H1 (cell line): ENCODE measurements around the gene CD34. TPM values are rescaled to one million over a fixed set of nuclear protein-coding genes. Genes with fewer than 3 reads are reported as not detected.

Experiments used
- CTCF ChIA-PET: fragments of 300-600 bp; sonication (Branson Sonifier 250); formaldehyde crosslinking; loops from one replicate; lab custom pipeline; 2021; ENCODE audit not compliant: partially characterized antibody; lab: Charles Lee
- POLR2A ChIA-PET: fragments of 300-600 bp; sonication (Branson Sonifier 250); formaldehyde crosslinking; loops from one replicate; lab custom pipeline; 2021; ENCODE audit warnings: inconsistent platforms; ENCODE audit not compliant: partially characterized antibody; lab: Charles Lee
- DNase-seq, 2 experiments: peaks; one replicate each; pipeline versions ENCODE4 v3.0.0 to v3.0.0-alpha.2; 2010 to 2022; ENCODE audit warnings: low spot score in 2 of 2, low read depth in 1 of 2, mixed read lengths in 1 of 2
- FAIRE-seq: peaks from 2 replicates; lab custom pipeline; 2011; peaks lifted over from hg19 to GRCh38; lab: Jason Lieb, UNC
- H2AFZ ChIP-seq: 2 replicates; pipeline ENCODE4 v1.8.1; 2012; ENCODE audit warnings: low read length, inconsistent platforms
- H2AK5ac ChIP-seq: 2 replicates; pipeline ENCODE4 v1.6.1; 2013; ENCODE audit warnings: low read depth, low read length
- H2BK120ac ChIP-seq: replicated peaks from 2 replicates; pipeline ENCODE3; 2013; ENCODE audit warnings: low read depth, low read length, inconsistent platforms
- H2BK12ac ChIP-seq: 2 replicates; pipeline ENCODE4 v1.6.1; 2013; ENCODE audit warnings: low read depth, low read length
- H2BK15ac ChIP-seq: 2 replicates; pipeline ENCODE4 v1.6.1; 2013; ENCODE audit warnings: low read length
- H2BK20ac ChIP-seq: 2 replicates; pipeline ENCODE4 v1.6.1; 2013; ENCODE audit warnings: low read length
- H2BK5ac ChIP-seq: 2 replicates; pipeline ENCODE4 v1.6.1; 2013; ENCODE audit warnings: low read depth, low read length
- H3K14ac ChIP-seq: 2 replicates; pipeline ENCODE4 v1.6.1; 2013; ENCODE audit warnings: inconsistent platforms; ENCODE audit not compliant: insufficient read length
- H3K18ac ChIP-seq: 2 replicates; pipeline ENCODE4 v1.6.1; 2013; ENCODE audit warnings: low read length; ENCODE audit errors: extremely low read depth
- H3K23ac ChIP-seq: 2 replicates; pipeline ENCODE4 v1.6.1; 2013; ENCODE audit warnings: inconsistent platforms; ENCODE audit not compliant: insufficient read length
- H3K23me2 ChIP-seq: 2 replicates; pipeline ENCODE4 v1.6.1; 2013; ENCODE audit warnings: low read depth, low read length
- H3K27ac ChIP-seq: 2 replicates; pipeline ENCODE4 v1.6.1; 2011; ENCODE audit warnings: low read depth, low read length, inconsistent platforms
- H3K27me3 ChIP-seq, 4 experiments: replicated peaks in 1 of 4; 1 replicate in 1 of 4; 2 replicates in 3 of 4; pipeline versions ENCODE4 v1.6.1 to v1.8.1; 2011 to 2013; ENCODE audit warnings: low read length in 3 of 4, mild to moderate bottlenecking in 3 of 4, inconsistent platforms in 2 of 4, mixed read lengths in 2 of 4, moderate library complexity in 1 of 4; ENCODE audit not compliant: control insufficient read depth in 3 of 4, insufficient read depth in 3 of 4; ENCODE audit errors: extremely low read depth in 1 of 4
- H3K36me3 ChIP-seq, 4 experiments: 2 replicates each; pipeline versions ENCODE4 v1.6.1 to v1.8.1; 2011 to 2013; ENCODE audit warnings: mild to moderate bottlenecking in 4 of 4, low read length in 3 of 4, moderate library complexity in 2 of 4, control low read depth in 1 of 4, inconsistent platforms in 1 of 4; ENCODE audit not compliant: insufficient read depth in 4 of 4, control insufficient read depth in 2 of 4
- H3K4ac ChIP-seq: replicated peaks from 2 replicates; pipeline ENCODE3; 2013; ENCODE audit warnings: low read length, low read depth, mixed read lengths, inconsistent platforms; ENCODE audit not compliant: insufficient read length
- H3K4me1 ChIP-seq, 4 experiments: replicated peaks in 1 of 4; 1 replicate in 1 of 4; 2 replicates in 3 of 4; pipeline versions ENCODE4 v1.6.1 to v1.8.1; 2011 to 2013; ENCODE audit warnings: low read length in 3 of 4, inconsistent platforms in 2 of 4, mixed read lengths in 1 of 4; ENCODE audit not compliant: insufficient read depth in 4 of 4, control insufficient read depth in 3 of 4
- H3K4me2 ChIP-seq, 2 experiments: 2 replicates each; pipeline versions ENCODE4 v1.6.1 to v1.8.1; 2011 to 2013; ENCODE audit warnings: low read depth in 2 of 2, low read length in 2 of 2, control low read depth in 1 of 2, inconsistent platforms in 1 of 2, mild to moderate bottlenecking in 1 of 2; ENCODE audit not compliant: insufficient read depth in 1 of 2
- H3K4me3 ChIP-seq, 4 experiments: fragments of 200-600, 300-600 bp in 1 of 4; sonication (generic), shearing (Covaris generic), sonication (Bioruptor Twin) in 1 of 4; 2 replicates each; pipeline versions ENCODE4 v1.5.1 to v1.8.1; 2011 to 2016; ENCODE audit warnings: low read length in 4 of 4, low read depth in 3 of 4, control low read depth in 2 of 4, inconsistent platforms in 2 of 4, mild to moderate bottlenecking in 2 of 4, mixed read lengths in 1 of 4, moderate library complexity in 1 of 4; ENCODE audit not compliant: insufficient read depth in 2 of 4; ENCODE audit errors: extremely low read depth in 1 of 4
- H3K56ac ChIP-seq: replicated peaks from 2 replicates; pipeline ENCODE3; 2013; ENCODE audit warnings: low read depth, mild to moderate bottlenecking, mixed read lengths, low read length, inconsistent platforms; ENCODE audit not compliant: insufficient read length
- H3K79me1 ChIP-seq: 2 replicates; pipeline ENCODE4 v1.6.1; 2013; ENCODE audit warnings: low read depth, low read length, control low read depth
- H3K79me2 ChIP-seq, 2 experiments: 2 replicates each; pipeline versions ENCODE4 v1.6.1 to v1.8.1; 2012 to 2013; ENCODE audit warnings: low read length in 2 of 2, mild to moderate bottlenecking in 2 of 2, inconsistent platforms in 1 of 2; ENCODE audit not compliant: insufficient read depth in 2 of 2, control insufficient read depth in 1 of 2
- H3K9ac ChIP-seq, 4 experiments: replicated peaks in 1 of 4; 1 replicate in 1 of 4; 2 replicates in 3 of 4; pipeline versions ENCODE4 v1.6.1 to v1.8.1; 2011 to 2013; ENCODE audit warnings: low read depth in 3 of 4, low read length in 3 of 4, control low read depth in 2 of 4, mild to moderate bottlenecking in 2 of 4, moderate library complexity in 2 of 4, inconsistent platforms in 1 of 4; ENCODE audit errors: extremely low read depth in 1 of 4
- H3K9me3 ChIP-seq, 2 experiments: 2 replicates each; pipeline versions ENCODE4 v1.6.1 to v1.8.1; 2012 to 2013; ENCODE audit warnings: mild to moderate bottlenecking in 2 of 2, moderate library complexity in 2 of 2, control low read depth in 1 of 2, inconsistent platforms in 1 of 2, low read depth in 1 of 2, low read length in 1 of 2, mixed read lengths in 1 of 2; ENCODE audit not compliant: insufficient read depth in 2 of 2
- H4K20me1 ChIP-seq, 2 experiments: replicated peaks in 1 of 2; 2 replicates each; pipeline versions ENCODE3 to v1.8.1; 2011 to 2013; ENCODE audit warnings: inconsistent platforms in 2 of 2, low read length in 2 of 2, mild to moderate bottlenecking in 1 of 2; ENCODE audit not compliant: insufficient read depth in 2 of 2, control insufficient read depth in 1 of 2
- H4K5ac ChIP-seq: 2 replicates; pipeline ENCODE4 v1.6.1; 2013; ENCODE audit warnings: low read length, low read depth, mixed read lengths, inconsistent platforms; ENCODE audit not compliant: insufficient read length
- H4K8ac ChIP-seq: 2 replicates; pipeline ENCODE4 v1.8.0; 2013; ENCODE audit warnings: mild to moderate bottlenecking, moderate library complexity, low read length, inconsistent platforms; ENCODE audit not compliant: insufficient read depth; ENCODE audit errors: extremely low read depth
- H4K91ac ChIP-seq: replicated peaks from 2 replicates; pipeline ENCODE3; 2013; ENCODE audit warnings: low read length, mixed read lengths, inconsistent platforms; ENCODE audit not compliant: insufficient read length
- ASH2L ChIP-seq: fragments of 200-600, 300-600 bp; sonication (generic); IDR thresholded peaks from one replicate; pipeline ENCODE4 v1.7.1; 2017; ENCODE audit warnings: low read length
- BACH1 ChIP-seq: IDR thresholded peaks from 2 replicates; pipeline ENCODE4 v1.6.1; 2012; ENCODE audit warnings: low read length, improper control_type of control experiment
- CHD1 ChIP-seq: IDR thresholded peaks from 2 replicates; pipeline ENCODE4 v1.6.1; 2012; ENCODE audit warnings: low read depth, low read length, improper control_type of control experiment
- EGR1 ChIP-seq: IDR thresholded peaks from 2 replicates; pipeline ENCODE4 v1.6.1; 2011; ENCODE audit warnings: low read depth, low read length, borderline replicate concordance
- HDAC2 ChIP-seq, 2 experiments: fragments of 300-600 bp in 1 of 2; sonication (generic) in 1 of 2; IDR thresholded peaks; 2 replicates each; pipeline ENCODE4 v1.6.1; 2011 to 2012; ENCODE audit warnings: low read depth in 2 of 2, low read length in 2 of 2, mild to moderate bottlenecking in 2 of 2, moderate library complexity in 2 of 2, borderline replicate concordance in 1 of 2, inconsistent platforms in 1 of 2
- KDM4A ChIP-seq: IDR thresholded peaks from one replicate; pipeline ENCODE4 v1.7.1; 2012; ENCODE audit warnings: low read depth, mild to moderate bottlenecking, moderate library complexity, low read length, inconsistent platforms; ENCODE audit not compliant: severe bottlenecking
- RAD21 ChIP-seq, 2 experiments: IDR thresholded peaks in 1 of 2; conservative IDR thresholded peaks in 1 of 2; 2 replicates each; pipeline ENCODE4 v1.6.1; 2011; ENCODE audit warnings: low read depth in 2 of 2, low read length in 2 of 2, improper control_type of control experiment in 1 of 2, inconsistent platforms in 1 of 2, mild to moderate bottlenecking in 1 of 2, moderate library complexity in 1 of 2
- RFX5 ChIP-seq: IDR thresholded peaks from 2 replicates; pipeline ENCODE4 v1.6.1; 2011; ENCODE audit warnings: low read depth, low read length, improper control_type of control experiment, borderline replicate concordance
- TBP ChIP-seq: IDR thresholded peaks from 2 replicates; pipeline ENCODE4 v1.6.1; 2011; ENCODE audit warnings: low read depth, low read length, improper control_type of control experiment
- WGBS, 2 experiments: shearing (Covaris generic) in 1 of 2; methylation state at CpG; one replicate each; pipeline versions ENCODE4 v1.1.6 to v1.1.7; 2013 to 2015; ENCODE audit warnings: low lambda C conversion rate in 2 of 2, mixed read lengths in 2 of 2, inconsistent platforms in 1 of 2, low coverage in 1 of 2, missing lambda C conversion rate in 1 of 2; ENCODE audit not compliant: insufficient replicate concordance in 2 of 2, insufficient coverage in 1 of 2, insufficient read length in 1 of 2; ENCODE audit errors: extremely low coverage in 1 of 2, missing lambda C conversion rate in 1 of 2; 5-methylcytosine and 5-hydroxymethylcytosine counted together
- polyA plus RNA-seq, 7 experiments: library from polyadenylated mRNA; depleted of rRNA in 3 of 7; stranded (reverse) in 5 of 7; unstranded in 2 of 7; fragments of >200 nt in 5 of 7; fragments of 200-250 nt in 2 of 7; gene quantifications; 1 replicate in 5 of 7; 2 replicates in 1 of 7; 4 replicates in 1 of 7; pipeline versions ENCODE4 v1.2.1 to v1.2.3, GENCODE V29; 2011 to 2013; ENCODE audit warnings: missing spikeins in 2 of 7, mixed read lengths in 2 of 7
- total RNA-seq: library from RNA; stranded (reverse); fragmentation: NEBNext Ultra II Directional; extraction: Animal tissue kit (Norgen Biotek cat#: 25700); gene quantifications from 2 replicates; pipeline ENCODE4 v1.2.1, GENCODE V29; 2021
- TF ChIP-seq, protein P1 (sequence below): IDR thresholded peaks from 2 replicates; pipeline ENCODE4 v1.6.1; 2012; ENCODE audit warnings: low read length, inconsistent platforms

CD34 gene
- total and polyA plus RNA-seq, 2 of the 8 experiments (the other 6 are each of a cell fraction or from before 2014, with no cell fraction given), result 0.39 to 0.54 TPM

DNA sequence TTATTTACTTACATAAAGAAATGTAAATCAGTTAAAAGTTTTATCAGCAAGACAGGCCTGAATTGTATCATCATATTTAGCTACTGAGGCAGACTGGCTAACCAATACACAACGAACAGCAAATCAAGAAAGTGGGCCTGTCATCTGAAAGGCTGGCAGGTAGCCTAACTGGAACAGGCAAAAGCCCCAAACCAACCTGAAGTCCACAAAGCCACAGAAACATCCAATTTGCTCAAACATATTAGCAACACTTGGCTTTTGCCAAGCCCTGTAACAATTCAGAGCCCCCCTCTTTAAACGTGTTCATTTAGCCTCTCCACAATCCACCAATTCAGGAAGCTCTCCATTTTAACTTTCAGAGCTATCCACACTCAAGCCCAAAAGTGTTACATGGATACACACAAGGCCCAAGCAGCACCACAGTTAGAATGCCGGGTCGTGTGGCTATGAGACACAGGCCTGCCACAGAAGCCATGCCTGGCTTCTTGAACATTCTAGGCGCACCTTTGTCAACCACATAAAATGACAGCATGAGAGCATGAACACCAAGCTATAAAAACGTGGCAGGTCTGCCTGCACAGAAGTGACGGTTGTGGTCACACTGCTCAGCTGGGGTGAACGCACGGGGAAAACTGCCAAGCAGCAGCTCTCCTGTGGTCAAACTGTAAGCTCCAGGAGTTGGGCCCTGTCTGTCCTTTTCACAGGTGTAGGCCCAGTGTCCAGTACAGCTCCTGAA lies 49.3 kb downstream of the CD34 start:
- Histone ChIP-seq H3K56ac (no peak overlapping the region), H3K79me1 (no peaks in the 10 kb centered on the region), H3K4me1 (no peaks in the 10 kb centered on the region; a peak in 1 of 7 replicates), H3K36me3 (no peaks in the 10 kb centered on the region), H4K20me1 (no peaks in the 10 kb centered on the region), H3K9ac (no peak overlapping the region), H4K8ac (no peak overlapping the region), H3K4me2 (no peak overlapping the region), H3K9me3 (no peaks in the 10 kb centered on the region), H2BK15ac (no peak overlapping the region), H3K23ac (no peak overlapping the region), H2BK120ac (no peak overlapping the region), H4K91ac (no peak overlapping the region), H3K14ac (no peak overlapping the region), H2BK5ac (no peak overlapping the region), H3K4ac (no peak overlapping the region), H2BK20ac (no peak overlapping the region), H3K79me2 (no peaks in the 10 kb centered on the region), H2BK12ac (no peak overlapping the region), H3K18ac (no peak overlapping the region), H4K5ac (no peak overlapping the region), H2AFZ (no peak overlapping the region), H3K23me2 (no peaks in the 10 kb centered on the region), H2AK5ac (no peak overlapping the region), H3K27ac (no peak overlapping the region), H3K4me3 (no peak overlapping the region), H3K27me3 (no peaks in the 10 kb centered on the region)
- WGBS, 2 experiments, result 93% methylated on average over 9 of the region's 9 CpGs; no CpG with 5 or more reads in 1 of the 2 experiments
- POLR2A ChIA-PET, result interaction anchor here (0.6 to 0.7 kb wide), 2 partner anchors 55 to 95 kb away, joined by 3 to 4 read pairs; no protein-coding TSS in a partner anchor
- no peak for FAIRE-seq
- no peak for DNase-seq
- CTCF ChIA-PET, result interaction anchor here (0.5 to 2.2 kb wide), 10 partner anchors 11 to 377 kb away, joined by 3 to 7 read pairs (median 4); no protein-coding TSS in a partner anchor
- TF ChIP-seq RFX5 (no peak), ASH2L (no peak), EGR1 (no peak), HDAC2 (IDR thresholded peaks at IDR 0.05; ENCODE audit: borderline replicate concordance in 1 of 2, low read depth in 2 of 2, low read length in 2 of 2) (no peak), CHD1 (no peak), KDM4A (no peak), TBP (no peak), RAD21 (IDR thresholded peaks at IDR 0.05 in 1 of 2, conservative IDR thresholded peaks at IDR 0.05 in 1 of 2; ENCODE audit: low read depth in 2 of 2, low read length in 2 of 2) (no peak), BACH1 (no peak)
- TF ChIP-seq, protein P1, sequence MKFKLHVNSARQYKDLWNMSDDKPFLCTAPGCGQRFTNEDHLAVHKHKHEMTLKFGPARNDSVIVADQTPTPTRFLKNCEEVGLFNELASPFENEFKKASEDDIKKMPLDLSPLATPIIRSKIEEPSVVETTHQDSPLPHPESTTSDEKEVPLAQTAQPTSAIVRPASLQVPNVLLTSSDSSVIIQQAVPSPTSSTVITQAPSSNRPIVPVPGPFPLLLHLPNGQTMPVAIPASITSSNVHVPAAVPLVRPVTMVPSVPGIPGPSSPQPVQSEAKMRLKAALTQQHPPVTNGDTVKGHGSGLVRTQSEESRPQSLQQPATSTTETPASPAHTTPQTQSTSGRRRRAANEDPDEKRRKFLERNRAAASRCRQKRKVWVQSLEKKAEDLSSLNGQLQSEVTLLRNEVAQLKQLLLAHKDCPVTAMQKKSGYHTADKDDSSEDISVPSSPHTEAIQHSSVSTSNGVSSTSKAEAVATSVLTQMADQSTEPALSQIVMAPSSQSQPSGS, result no peak
